Colonic mucosa (tissue), 4 donors: ENCODE data around the gene PTGFRN. TPM values are rescaled to one million over a fixed set of nuclear protein-coding genes. Genes with fewer than 3 reads are reported as not detected.

Source experiments
- DNase-seq: peaks from one replicate; pipeline ENCODE4 v3.0.0-alpha.2; 2020
- H3K27ac ChIP-seq: fragments of 200-600 bp; one replicate; pipeline ENCODE4 v1.8.0; 2021
- H3K27me3 ChIP-seq: fragments of 200-600 bp; one replicate; pipeline ENCODE4 v1.8.0; 2021
- H3K36me3 ChIP-seq: fragments of 200-600 bp; one replicate; pipeline ENCODE4 v1.8.0; 2021
- H3K4me1 ChIP-seq: fragments of 200-600 bp; one replicate; pipeline ENCODE4 v1.8.0; 2021; ENCODE audit warnings: mild to moderate bottlenecking
- H3K4me3 ChIP-seq: fragments of 200-600 bp; one replicate; pipeline ENCODE4 v1.8.0; 2021
- H3K9ac ChIP-seq, 2 donors: one replicate each; pipeline ENCODE4 v1.7.0; 2013; ENCODE audit warnings: control low read depth in 2 of 2, low read depth in 2 of 2, low read length in 2 of 2
- H3K9me3 ChIP-seq: fragments of 200-600 bp; one replicate; pipeline ENCODE4 v1.8.0; 2021
- intact Hi-C: fragments of 100-400 bp; cut with DNase I; formaldehyde crosslinking; loops from one replicate; pipeline ENCODE4 v1.14.1; 2022
- total RNA-seq, 2 donors: library from RNA; stranded (reverse); fragmentation: NEBNext Ultra II Directional in 1 of 2; extraction: Animal tissue kit (Norgen Biotek cat#: 25700) in 1 of 2; gene quantifications; one replicate each; pipeline ENCODE4 v1.2.1, GENCODE V29; 2021
- TF ChIP-seq, protein P1 (sequence below): fragments of 200-600 bp; IDR thresholded peaks from one replicate; pipeline ENCODE4 v1.8.0; 2022; ENCODE audit warnings: antibody characterized with exemption, mild to moderate bottlenecking
- donor health status: healthy.
- donor health status: DM: no; HTN: no; CAD: no.
- donor health status: DM: no; HTN: no; CAD: no.

The PTGFRN gene
- total RNA-seq, 2 donors from 2014 or later, result 94.9 TPM

DNA sequence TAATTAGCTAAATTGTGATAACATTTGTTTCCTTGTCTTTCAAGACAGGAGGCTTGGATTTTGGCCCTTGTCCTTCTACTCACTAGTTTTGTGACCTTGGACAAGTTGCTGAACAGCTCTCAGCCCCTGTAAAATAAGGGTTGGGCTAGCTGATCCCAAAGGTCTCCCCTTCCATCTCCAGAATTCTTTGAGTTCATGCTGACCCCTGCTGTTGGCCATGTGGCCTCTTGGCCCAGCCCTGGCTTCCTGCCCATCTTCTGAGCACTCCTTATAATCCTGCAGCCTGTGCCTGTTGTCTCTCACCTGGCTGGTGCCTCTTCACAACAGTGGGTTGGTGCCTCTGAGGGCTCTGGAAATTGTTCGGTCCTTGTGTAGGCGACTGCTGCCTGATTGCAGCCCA is 10.1 kb downstream of the PTGFRN start:
- DNase-seq, result peak; percentile 53
- TF ChIP-seq, protein P1, sequence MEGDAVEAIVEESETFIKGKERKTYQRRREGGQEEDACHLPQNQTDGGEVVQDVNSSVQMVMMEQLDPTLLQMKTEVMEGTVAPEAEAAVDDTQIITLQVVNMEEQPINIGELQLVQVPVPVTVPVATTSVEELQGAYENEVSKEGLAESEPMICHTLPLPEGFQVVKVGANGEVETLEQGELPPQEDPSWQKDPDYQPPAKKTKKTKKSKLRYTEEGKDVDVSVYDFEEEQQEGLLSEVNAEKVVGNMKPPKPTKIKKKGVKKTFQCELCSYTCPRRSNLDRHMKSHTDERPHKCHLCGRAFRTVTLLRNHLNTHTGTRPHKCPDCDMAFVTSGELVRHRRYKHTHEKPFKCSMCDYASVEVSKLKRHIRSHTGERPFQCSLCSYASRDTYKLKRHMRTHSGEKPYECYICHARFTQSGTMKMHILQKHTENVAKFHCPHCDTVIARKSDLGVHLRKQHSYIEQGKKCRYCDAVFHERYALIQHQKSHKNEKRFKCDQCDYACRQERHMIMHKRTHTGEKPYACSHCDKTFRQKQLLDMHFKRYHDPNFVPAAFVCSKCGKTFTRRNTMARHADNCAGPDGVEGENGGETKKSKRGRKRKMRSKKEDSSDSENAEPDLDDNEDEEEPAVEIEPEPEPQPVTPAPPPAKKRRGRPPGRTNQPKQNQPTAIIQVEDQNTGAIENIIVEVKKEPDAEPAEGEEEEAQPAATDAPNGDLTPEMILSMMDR, result no peak
- H3K4me3 ChIP-seq, result no peak overlapping the region
- no peak overlapping the region for H3K9ac ChIP-seq
- peaks cover 13% of the 10 kb centered on the region for H3K4me1 ChIP-seq
- H3K36me3 ChIP-seq, result no peaks in the 10 kb centered on the region
- intact Hi-C loops, result loop anchor here (10.0 kb wide), 1 partner anchor 65 kb away; no protein-coding TSS in a partner anchor
- H3K27me3 ChIP-seq, result no peaks in the 10 kb centered on the region
- peak overlapping the region; percentile 17 for H3K27ac ChIP-seq
- no peaks in the 10 kb centered on the region for H3K9me3 ChIP-seq

DNA sequence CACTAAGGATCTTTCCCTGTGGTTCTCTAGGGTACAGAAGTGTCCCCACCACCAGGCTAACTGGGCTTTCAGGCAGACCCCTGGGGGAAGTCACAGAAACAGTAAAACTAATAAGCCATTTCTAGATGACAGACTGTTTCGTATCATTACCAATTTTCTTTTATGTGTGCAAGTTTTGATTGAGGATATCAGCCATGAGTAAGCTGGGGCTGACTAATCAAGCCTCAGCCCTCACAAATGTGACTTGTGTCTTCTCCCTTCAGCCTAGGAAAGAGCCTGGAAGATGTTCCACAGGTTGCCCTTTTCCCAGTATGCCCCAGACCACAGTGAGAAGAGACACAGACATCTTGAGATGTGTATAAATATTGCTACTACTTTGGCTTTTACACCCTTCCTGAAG is 10.5 kb downstream of the PTGFRN start:
- H3K4me1 ChIP-seq, result peaks cover 12% of the 10 kb centered on the region
- H3K4me3 ChIP-seq, result no peak overlapping the region
- TF ChIP-seq, protein P1, result no peak
- no peak overlapping the region for H3K9ac ChIP-seq
- H3K9me3 ChIP-seq, result no peaks in the 10 kb centered on the region
- intact Hi-C loops, result no loop called here
- no peaks in the 10 kb centered on the region for H3K36me3 ChIP-seq
- H3K27me3 ChIP-seq, result no peaks in the 10 kb centered on the region
- H3K27ac ChIP-seq, result peak overlapping the region; percentile 17
- no peak for DNase-seq

GRCh38 chr1:116921301-116921885 is 11.7 kb downstream of the PTGFRN start:
- Histone ChIP-seq H3K9me3 (no peaks in the 10 kb centered on the region), H3K36me3 (no peaks in the 10 kb centered on the region), H3K27me3 (no peaks in the 10 kb centered on the region), H3K4me1 (peaks cover 4% of the 10 kb centered on the region), H3K27ac (peak overlapping the region; percentile 15), H3K4me3 (no peak overlapping the region), H3K9ac (no peak overlapping the region)
- TF ChIP-seq, protein P1, result no peak
- intact Hi-C loops, result no loop called here
- no peak for DNase-seq

GRCh38 chr1:116921937-116922336 is 12.2 kb downstream of the PTGFRN start:
- no peaks in the 10 kb centered on the region for H3K27me3 ChIP-seq
- no peak overlapping the region for H3K27ac ChIP-seq
- H3K4me1 ChIP-seq, result peaks cover 4% of the 10 kb centered on the region
- TF ChIP-seq, protein P1, result no peak
- H3K4me3 ChIP-seq, result no peak overlapping the region
- no peak for DNase-seq
- no peaks in the 10 kb centered on the region for H3K36me3 ChIP-seq
- intact Hi-C loops, result no loop called here
- H3K9me3 ChIP-seq, result no peaks in the 10 kb centered on the region
- no peak overlapping the region for H3K9ac ChIP-seq

- Histone ChIP-seq H3K9me3 (no peaks in the 10 kb centered on the region), H3K4me1 (no peaks in the 10 kb centered on the region), H3K27ac (no peak overlapping the region), H3K4me3 (no peak overlapping the region), H3K36me3 (no peaks in the 10 kb centered on the region), H3K27me3 (no peaks in the 10 kb centered on the region), H3K9ac (no peak overlapping the region)
- intact Hi-C loops, result no loop called here
- no peak for DNase-seq
- TF ChIP-seq, protein P1, result no peak
Observed at GRCh38 chr1:116923421-116923820, 13.7 kb downstream of the PTGFRN start.
